ENCODE results near the gene TXLNB.
A peak's percentile ranks its signal among the peaks of the same experiment; 100 is the strongest.
"Not testable (repeated sequence)": the region's sequence is repeated elsewhere in the genome, so short reads cannot be mapped to it uniquely, and the experiment has no call there.

TXLNB gene

DNA sequence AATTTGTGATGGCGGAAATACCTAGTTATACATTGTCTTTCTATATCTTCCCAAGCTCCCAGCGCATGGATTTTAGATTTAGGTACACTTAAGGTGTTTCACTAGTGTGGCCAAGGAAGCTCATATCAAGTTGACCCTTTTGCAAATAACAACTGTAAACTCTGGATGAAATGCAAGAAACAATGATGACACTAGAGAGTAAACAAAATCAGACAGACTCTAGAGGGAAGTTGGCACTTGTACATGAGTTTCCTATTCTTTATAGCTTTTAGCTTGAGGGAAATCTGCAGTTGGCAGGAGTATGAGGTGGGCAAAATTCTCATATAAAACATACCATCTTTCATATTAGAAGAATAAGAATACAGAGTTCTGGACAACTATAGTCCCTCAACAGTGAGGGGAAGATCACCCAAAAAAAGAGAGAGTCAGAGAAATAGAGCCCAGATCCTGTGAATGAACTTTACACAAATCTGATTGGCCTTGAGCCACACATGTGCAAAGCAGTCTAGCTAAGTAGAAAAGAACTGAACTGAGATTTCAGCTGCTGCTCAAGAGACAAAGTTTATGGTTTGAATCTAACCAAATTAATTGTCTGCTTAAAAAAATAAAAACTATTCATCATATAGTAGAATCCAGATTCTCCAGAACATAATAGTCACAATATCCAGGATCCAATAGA, 26.1 kb downstream of the TXLNB start:
- no peak for DNase-seq

DNA sequence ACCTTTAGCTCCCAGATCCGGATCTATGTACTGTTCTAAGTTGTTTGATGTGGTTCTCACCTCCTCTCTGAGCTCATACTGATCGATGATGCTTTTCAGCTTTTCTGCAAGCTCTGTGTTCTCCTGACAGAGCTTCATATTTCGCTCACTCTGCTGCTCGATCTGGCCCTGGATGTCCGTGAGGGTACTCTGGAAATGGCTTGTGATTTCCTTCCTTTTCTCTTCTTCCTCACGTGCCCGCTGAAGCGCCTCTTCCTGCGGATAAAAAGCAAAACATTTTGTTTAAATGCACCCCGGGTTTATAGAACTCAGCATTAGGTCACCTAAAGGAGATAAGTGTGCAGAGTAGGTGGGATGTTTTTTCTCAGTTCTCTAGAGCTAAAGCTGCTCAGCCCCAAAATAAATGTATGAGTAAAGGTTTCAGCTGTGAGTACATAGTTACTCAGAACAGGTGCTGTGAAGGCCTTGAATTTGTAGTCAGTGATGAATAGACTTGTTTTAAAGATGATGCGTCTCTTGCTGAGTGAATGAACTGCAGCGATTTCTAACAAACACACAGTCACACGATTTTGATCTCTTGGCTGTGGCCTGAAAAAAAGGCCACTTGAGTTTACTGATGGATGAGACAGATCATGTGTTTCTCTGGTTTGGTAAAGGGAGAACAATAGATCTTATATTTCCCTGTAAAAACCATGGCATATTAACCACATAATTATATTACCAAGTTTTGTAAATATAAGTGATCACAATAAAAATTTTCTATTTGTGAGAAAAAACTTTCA, 29.1 kb downstream of the TXLNB start:
- peak in 3 of 6 experiments; percentile 11 to 46 (median 39) for DNase-seq

DNA sequence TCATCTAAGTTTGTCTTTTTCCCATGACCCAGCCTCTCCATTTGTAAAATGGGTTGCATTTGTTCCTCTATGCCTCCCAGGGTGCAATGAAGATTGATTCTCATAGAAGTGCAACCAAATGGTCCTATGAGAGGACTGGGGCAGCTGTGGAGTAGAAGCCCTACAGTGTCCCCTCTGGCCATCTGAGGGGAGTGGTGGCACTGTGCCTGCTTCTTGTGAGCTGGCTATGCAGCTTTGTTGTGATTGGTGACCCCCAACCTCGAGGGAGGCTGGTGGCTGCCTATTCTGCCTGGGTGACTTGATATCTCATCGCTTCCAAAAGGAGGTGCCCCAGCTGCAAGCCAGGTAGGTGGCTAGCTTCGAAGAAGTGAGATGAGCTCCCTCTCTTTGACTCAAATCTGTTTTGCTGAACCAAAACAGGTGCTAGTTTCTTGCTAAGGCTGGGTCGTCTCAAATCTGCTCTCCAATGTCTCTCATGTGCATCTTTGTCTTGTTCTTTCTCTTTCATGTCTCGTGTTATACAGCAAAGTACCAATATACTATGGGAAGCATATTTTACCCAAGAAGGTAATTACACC, 33.9 kb downstream of the TXLNB start:
- DNase-seq: no peak

DNA sequence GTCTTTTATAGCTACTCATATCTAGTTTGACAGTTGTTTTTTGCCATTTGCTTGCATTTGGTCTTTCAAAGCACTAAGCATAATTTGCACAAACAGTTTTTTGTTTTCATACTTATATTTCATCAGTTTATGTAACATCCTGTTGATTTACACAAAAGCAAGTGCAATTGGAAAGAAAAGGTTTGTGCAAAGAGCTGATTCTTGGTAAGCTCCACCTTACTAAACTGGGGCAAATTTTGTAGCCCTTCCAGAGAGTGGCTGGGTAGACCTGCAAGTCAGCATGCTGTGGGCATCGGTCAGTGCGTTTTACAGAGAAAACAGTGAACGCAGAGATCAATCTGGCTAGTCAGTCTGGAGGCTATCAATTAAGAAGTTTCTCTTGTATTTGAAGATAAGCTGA, 34.5 kb downstream of the TXLNB start:
- DNase-seq: no peak

DNA sequence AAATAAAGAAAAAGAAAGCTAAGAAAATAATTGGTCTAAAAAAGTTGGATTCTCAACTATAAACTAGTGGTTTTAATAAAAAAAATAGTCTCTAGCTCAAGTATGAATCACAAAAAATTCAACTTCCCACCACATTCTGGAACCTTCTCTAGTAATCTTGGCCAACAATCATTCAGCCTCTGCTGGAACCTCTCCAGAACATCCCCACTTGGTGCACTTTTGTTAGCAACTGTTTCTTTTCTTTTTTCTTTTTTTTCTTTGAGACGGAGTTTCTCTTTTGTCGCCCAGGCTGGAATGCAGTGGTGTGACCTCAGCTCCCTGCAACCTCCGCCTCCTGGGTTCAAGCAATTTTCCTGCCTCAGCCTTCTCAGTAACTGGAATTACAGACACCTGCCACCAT, 35.7 kb downstream of the TXLNB start:
- no peak for DNase-seq

DNA sequence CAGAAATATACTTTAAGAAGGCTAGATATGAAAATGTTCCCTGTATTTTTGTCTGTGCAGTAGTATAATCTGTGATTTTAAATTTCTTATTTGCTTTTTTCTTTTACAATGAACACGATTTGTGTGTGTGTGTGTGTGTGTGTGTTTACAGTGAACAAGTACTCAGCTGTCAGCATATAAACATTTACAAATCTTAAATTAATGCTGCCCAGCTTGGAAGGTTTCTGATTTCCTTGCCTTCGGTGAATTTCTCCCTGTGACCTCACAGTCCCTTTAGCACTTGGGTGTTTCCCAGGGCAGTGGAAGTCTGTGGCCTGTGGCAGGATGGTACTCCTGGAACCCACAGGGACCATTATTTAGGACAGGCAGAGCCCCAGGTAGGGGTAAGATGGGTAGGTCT, 37.6 kb downstream of the TXLNB start:
- DNase-seq: no peak

DNA sequence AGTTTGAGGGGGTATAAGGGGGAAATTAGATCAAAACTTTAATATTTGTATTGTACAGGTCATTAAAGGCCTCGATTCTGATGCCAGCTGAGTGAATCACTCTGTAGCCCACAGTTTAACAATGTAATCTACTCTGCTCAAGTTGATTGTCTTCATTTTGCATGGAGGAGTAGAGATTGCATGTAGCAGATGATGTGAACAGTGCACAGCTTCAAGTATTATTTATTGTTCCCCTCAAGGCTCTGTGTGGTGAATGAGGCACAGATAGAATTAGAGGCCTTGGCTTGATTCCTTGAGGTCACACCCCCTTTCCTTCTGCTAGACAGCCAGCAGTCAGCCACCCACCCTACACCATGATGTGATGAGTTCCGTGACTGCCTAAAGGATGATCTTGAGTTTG, 38.1 kb downstream of the TXLNB start:
- DNase-seq: no peak

DNA sequence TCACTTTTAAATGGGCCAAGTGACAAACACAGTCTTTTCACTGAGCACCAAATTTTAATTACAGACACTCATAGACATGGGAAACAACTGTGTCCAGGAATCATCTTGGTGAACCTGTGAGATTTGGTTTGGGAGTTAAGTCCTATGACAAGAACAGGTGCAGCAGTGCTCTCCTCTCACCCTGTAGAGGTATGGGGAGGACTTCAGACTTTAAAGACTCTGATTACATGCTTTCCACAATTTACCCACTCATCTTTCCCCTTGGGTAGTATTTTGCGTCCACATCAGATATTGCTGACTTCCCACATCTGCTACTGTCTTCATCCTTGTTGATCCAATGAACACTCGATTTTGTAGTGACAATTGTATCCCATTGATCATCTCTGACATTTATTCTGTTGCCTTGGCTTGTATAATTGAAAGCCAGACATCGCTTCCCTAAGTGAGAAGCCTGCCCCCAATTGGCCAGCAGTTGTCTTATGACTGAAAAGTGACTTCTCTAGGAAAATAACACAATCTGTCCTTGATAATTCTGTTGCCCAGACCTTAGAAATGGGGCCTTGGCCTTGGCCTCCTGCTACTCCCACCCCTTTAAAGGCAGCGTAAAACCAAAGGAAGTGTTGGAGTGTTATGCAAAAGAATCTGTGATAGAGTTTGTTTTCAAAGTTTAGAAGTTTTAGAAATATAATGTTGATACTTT, 40.0 kb downstream of the TXLNB start:
- no peak for DNase-seq

DNA sequence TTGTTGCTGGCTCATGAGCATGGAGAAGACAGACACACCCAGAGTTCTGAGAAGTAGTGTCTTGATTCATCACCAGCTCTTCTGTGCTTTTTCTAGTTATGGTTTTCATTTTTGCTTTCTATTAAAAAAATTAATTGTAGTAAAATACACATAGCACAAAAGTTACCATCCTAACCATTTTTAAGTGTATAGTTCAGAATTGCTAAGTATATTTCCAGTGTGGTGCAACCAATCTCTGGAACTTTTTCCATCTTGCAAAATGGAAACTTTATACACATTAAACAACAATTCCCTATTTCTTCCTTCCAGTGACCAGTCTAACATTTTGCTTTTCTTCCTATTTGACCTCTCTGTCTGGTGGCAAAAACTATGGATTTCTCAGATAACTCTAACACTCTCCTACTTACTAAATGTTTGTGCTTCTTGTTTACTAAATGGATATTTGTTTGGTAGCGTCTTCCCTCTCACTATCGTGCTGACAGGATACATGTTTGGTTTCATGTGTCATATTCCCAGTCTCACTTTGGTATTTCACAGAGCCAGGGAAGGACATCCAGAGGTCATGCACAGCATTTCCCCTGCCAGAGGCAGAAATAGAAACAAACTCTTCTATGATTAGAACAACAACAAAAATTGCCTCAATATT, 40.6 kb downstream of the TXLNB start:
- no peak for DNase-seq

DNA sequence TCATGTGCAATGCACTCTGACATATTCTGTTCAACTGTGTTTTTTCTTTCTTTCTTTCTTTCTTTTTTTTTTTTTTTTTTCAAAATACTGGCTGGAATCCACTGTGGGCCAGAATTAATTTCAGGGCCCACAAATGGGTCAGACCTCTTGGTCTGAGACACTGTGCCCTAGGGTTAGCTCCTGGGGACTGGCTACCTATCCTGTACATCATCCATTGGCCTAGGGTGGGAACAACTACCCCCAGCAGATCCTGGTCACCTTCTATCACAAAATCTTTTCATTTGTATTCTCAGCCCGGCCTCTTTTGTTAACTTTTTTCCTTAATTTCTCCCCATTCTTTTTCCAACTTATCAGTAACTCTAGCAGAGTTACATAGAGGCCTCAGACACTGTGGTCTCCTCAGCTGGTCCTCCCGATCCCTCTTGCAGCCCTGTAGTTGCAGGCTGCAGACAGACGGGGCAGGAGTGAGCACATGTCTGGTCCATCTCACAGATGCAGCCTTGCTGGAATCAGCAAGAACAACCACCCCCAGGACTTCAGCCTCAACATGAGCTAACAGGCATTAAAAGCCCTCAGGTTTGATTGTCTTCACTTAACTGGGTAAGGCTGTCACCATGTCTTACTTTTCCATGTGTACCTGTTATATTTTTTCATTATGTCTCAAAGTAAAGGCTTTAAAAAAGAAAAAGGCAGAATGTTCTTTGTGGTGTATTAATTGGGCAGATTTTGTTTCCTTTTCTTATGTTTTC, 41.3 kb downstream of the TXLNB start:
- peak in 5 of 6 experiments; percentile 5 to 35 (median 27) for DNase-seq

DNA sequence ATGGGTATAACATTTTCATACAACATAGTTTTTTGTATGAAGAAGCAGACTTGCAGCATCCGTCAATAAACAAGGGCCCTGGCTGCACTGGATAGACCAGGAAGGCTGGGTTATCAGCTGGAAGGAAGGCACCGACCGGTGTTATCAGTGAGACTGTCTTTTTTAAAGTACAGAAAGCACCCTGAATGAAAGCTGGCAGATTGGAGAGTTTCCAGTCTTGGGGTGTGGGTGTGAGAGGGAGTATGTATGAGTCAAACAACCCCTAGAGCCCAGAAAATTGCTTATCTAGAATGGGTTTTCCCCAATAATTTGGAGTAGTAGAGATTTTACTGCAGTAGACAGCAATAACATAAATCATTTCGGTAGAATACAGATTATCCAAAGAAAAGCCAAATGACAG, 42.4 kb downstream of the TXLNB start:
- no peak for DNase-seq

DNA sequence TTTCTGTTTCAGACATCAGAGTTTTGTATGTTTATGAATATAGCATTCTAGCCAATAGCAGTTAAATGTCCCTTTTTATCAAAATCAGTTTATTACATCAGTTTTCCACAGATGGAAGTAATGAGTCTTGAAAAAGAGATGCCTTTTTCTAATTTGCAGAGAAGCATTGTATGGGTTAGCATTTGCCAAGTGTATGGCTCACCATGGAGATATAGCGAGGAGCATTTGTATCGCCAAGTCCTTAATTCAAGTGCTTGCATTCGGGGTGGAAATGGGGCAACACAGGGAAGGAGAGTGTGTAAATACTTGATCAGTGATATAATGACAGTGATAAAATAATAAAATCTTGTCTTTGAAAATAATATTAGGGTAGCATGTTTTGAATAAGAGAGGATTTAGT, 42.9 kb downstream of the TXLNB start:
- no peak for DNase-seq

DNA sequence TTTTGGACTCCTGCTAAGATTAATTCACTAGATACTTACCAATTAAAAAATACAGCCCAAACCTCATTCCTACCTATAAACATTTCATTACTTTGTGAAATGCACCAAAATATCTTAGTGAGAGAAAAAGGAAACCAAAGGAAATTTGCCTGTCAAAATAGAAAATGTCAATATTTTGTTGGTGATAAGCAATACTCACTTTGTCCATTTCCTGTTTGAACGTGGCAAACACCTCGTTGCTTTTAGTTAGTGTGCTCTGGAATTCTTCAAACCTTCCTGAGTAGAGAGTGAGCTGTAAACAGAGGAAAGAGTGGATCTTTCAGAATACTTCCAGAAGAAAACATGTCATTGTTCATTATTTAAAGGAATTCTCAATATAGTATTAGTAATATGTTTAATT, 44.2 kb downstream of the TXLNB start:
- no peak for DNase-seq

DNA sequence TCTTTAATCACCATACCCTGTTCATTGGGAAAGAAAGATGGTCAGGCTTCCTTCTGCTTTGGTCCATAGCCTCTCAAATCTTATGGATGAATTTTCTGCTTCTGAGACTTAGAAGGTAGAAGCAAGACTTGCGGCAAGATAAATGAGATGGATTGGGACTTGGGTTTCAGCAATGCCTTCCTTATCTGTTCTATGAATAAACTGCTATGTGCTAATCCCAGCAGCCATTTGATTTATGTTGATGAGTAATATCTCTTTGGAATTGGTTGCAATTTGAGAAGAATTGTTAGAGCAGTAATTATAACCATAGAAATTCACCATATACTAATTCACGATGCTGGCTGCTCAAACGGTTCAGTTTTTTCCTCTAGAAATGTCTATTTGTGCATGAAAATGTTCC, 48.3 kb downstream of the TXLNB start:
- no peak for DNase-seq

DNA sequence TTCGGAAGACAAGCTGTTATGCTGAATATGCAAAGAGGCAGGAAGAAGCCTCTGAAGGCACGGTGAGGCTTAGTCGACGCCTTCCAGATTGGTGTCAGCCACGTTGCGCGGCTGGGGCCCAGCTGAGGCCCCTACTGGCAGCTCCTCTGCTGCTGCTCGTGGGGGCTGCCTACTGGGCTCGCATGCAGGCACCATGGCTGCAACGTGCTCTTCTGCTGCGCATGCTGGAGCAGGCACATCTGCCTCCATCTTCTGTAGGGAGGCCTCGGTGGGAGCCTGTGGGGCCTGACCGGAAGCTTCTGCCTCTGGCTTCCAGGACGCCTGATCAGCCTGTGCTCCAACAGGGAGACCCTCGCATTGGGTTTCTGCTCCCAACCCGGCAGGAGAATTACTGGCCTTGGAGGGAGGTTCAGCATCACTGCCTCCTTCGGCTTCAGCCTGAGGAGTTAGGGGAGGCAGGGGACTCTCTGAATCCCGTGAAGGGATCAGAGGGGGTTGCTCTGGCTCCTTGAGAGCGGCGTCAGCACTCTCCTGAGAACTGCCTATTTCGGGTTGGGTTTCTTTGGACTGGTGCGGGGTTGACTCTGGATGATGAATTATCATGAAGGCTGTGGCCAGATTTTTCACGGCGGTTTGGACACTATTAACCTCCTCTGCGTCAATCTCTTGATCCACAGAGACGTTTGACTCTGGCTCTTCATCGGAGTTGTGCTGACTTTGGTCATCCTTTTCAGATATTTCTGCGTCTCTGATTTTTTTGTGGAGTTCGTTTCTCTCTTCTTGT, 49.1 kb downstream of the TXLNB start:
- DNase-seq: no peak

DNA sequence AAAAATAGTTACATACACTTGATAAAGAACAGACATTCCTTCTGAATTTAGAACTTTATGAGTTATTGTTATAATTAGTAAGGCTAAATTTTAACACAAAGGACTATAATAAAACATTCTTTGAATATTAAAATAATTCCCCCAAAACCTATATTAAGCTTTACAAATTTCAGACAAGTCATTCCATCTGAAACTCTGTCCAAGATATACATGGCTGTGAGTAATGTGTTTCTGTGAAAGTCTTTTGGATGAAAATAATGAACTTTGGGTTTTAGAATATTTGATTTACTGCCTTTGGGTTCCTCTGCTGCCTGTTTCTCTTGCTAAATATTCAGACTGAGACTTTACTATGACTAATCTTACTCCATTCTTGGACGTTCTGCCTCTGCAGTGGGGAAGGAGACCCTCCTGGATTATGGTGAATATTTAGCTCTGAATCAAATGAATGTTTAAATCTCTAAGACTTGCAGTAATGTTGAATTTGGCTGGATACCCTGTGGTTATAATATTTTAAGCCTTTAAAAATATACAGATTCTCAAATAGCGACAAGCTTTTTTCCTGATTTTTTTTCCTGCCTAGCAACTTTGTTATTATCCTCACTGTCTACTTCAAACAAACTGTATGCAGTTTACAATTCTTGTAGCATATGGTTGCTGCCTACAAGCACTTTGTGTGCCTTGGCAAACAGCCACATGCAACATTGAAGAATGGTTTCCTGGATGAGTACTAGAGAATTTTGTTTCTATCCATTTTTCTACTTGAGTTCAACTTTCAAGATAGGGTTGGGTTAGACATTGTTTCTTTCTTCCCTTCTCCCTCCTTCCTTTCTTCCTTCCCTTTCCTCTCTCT, 51.4 kb downstream of the TXLNB start:
- DNase-seq: no peak

DNA sequence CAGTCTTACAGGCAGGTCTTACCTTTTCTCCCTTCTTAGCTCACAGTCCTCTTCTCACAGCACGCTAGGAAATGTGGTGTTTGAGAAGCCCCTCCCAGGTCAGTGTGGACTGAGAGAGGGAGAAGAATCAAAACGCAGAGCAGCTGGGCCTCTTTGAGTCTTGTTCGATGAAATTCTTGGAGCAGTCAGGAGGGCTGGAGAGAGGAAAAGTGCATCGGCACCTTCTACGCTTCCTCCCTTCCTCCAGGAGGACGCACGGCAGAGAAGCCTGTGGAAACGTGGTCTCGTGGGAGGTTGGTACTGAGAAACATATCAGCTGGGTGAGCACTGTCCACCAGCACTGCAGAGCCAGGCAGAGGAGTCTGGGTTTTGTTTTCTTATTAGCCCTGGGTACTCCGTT, 52.7 kb downstream of the TXLNB start:
- DNase-seq: no peak

DNA sequence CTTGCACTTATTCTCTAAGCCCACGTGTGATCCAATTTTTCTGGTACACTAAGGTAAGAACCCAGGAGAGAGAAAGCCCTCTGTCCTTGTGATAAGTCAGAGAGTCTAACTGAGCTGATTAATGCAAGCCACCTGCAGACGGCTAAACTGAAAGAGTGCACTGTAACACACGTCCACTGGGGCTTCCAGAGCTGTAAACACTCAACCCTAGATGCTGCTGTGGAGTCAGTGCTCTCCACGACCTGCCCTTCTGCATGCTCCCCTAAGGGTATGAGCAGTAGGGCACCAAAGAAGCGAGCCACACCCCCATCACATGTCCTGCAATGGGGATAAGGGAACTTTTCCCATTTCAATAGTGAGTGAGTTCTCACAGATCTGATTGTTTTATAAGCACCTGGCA, 55.7 kb downstream of the TXLNB start:
- DNase-seq: no peak

DNA sequence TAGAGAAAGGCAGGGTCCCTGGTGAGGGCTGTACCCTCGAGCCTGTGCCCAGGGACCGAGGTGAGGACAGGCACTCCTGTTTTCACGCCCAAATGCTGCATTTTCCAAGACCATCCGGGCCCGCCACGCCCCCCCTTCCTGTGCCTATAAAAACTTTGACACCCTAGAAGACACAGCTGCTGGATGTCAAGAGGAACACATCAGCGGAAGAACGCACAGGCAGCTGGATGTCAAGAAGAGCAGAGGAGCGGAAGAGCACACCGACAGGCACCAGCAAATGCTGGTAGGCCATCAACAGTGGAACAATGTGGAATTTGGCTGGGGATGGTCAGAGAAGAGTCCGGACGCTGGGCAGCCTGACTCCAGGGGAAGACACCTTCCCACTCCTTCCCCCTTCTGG, 56.1 kb downstream of the TXLNB start:
- no peak for DNase-seq

DNA sequence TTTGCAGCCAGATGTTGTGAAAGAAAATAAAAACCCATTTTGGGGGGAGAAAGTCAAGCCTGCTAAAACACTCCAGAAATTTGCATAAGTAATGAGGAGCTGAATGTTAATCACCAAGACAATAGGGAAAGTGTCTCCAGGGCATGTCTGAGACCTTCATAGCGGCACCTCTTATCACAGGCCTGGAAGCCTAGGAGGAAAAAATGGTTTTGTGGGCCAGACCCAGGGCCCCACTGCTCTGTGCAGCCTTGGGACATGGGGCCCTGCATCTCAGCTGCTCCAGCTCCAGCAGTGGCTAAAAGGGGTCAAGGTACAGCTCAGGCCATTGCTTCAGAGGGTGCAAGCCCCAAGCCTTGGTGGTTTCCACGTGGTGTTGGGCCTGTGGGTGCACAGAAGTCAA, 57.6 kb downstream of the TXLNB start:
- DNase-seq: not testable (repeated sequence)

DNA sequence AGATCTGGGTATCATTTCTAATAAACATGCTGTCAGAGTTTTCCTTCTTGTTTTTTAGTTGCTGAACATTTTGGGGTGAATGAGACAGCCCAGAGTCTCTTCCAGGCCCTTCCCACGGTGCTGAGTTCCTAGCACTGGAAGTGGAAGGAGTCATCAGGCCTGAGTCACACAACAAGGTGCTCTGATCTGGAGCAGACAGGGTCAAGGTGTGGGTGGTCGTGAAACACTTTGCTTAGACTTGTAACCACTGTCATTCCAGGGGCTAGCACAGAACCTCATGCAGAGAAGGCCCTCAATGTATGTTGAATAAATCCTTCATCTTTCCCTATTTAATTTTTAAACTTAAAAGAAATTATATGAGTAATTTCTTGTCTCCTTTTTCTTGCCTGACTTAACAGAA, 60.6 kb downstream of the TXLNB start:
- no peak for DNase-seq
